Stimulated activated naive CD8-positive, alpha-beta T cell treated with anti-CD3 and anti-CD28 coated beads, Interleukin-15, Interleukin-2, amounts not matched to agents 100 U/mL and 50 U/mL, for 24 hours (primary cell): ENCODE data around the gene ESYT1.

ENCODE experiments used
- ATAC-seq: fragments of 150-1000 bp; cut with Tn5 transposase; one replicate; pipeline ENCODE4 v1.10.0; 2021
- DNase-seq: peaks from one replicate; pipeline ENCODE4 v3.0.0; 2021

The ESYT1 gene

DNA sequence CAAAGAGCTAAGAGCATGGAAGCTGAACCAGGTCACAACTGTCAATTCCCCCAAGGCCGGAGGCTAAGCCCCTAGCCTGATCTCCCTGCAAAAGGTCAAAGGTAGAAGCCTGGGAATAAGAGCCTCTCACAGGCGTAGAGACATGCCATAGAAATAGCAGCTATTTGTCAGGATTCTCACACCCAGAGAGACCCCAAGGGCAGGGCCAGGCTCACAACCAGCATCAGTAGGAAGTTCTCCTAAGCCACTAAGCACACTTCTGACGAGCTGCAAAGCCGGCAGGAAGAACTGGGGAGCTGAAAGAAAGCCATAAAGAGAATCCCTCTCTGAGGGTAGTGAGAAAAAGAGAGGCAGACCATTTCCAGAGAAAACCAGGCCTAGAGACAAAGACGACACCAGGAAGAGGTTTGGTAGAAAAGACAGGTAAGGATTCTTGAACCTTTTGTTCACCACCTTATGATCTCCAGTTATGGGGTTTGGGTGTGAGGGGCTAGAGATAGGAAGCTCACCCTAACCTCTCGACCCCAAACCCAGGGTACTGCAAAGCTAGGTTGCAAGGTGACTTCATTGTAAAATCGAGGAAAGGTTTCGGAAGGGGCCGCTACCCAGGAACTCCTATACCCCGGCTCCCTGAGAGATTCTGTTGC lies 60.2 kb downstream of the ESYT1 start:
- DNase-seq (no peak), ATAC-seq (no peak)

DNA sequence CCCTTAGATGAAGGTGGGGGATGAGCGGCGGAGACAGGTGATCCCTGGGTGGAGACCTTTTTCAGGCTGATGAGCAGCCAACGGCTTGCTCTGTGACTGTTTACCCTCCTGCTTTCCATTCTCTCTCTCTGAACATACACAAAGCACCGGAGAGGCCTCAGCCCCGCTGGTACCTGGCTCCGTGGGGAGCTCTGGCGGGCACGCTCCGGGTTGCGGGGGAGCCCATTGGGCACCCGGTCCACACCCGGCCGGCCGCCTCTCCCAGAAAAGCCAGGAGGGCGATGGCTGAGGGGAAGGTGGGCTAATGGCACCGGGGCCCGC lies 60.7 kb downstream of the ESYT1 start:
- DNase-seq: no peak
- no peak for ATAC-seq

DNA sequence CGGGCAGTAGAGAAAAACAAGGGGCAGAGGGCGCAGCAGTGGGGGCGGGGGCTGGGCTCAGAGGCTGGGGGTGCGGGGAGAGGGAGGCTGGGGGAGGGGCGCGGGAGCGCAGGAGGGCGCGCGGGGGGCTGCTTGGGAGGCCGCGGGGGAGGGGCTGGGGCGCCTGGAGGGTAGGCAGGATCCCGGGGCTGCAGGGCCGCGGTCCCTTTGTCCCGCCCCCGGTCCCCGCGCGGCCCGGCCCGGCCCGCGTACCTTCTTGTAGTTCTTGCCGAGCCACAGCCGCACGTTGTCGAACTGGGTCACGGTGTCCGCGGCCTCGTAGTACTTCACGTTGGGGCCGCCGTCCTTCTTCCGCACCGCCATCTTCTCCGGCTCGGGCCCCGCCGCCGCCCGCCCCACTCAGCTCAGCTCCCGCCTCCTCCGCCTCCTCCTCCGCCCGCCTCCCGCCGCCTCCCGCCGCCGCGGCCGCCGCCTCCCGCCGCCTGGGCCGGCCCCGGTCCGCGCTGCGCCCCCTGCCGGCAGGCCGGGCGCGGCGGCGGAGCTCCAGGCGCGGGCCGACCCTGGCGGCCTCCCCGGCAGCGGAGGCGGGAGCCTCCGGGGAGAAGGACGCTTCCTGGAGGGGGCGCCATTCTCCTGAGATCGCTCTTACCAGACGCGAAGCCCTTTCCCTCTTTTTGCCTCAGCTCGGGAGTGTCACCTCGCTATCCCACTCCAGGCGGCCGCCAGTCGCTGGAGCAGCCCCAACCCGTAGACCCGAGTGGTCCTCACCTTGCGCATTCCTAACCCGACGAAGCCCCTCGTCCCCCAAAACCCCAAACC lies 61.2 kb downstream of the ESYT1 start, which contains the start of gene SMARCC2:
TSS of gene SMARCC2 (minus strand) at position 385 of the 819 bp plus-strand sequence. CDS start at position 363, 22 bp downstream.
- ATAC-seq: peak; percentile 90
- DNase-seq: peak; percentile 92

DNA sequence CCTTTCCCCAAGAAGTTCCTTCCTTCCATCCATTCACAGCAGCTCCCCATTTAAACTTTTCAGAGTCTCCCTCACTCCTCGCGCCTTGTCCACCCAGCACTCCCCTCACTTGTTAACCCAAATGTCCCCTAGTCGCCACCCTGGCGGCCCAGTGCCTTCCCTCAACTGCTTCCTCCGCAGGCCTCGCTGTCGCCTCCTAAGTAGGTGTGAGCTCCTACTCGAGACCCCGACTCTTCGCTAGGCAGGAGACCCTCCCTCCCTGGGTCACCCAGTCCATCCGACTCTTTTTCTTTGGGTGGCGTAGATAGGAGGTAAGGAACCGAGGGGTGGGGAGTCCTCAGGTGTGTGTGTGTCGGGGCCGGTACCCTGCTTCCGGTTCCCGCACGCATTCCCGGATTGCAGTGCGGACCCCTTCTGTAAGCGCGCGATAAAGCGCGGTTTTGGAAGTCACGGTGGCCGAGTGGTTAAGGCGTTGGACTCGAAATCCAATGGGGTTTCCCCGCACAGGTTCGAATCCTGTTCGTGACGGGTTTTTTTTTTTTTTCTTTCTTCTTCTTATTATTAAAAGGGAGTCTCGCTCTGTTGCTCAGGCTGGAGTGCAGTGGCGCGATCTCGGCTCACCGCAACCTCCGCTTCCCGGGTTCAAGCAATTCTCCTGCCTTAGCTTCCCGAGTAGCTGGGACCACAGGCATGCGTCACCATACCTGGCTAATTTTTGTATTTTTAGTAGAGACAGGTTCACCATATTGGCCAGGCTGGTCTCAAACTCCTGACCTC lies 62.0 kb downstream of the ESYT1 start:
- peak; percentile 62 for ATAC-seq
- peak; percentile 90 for DNase-seq

DNA sequence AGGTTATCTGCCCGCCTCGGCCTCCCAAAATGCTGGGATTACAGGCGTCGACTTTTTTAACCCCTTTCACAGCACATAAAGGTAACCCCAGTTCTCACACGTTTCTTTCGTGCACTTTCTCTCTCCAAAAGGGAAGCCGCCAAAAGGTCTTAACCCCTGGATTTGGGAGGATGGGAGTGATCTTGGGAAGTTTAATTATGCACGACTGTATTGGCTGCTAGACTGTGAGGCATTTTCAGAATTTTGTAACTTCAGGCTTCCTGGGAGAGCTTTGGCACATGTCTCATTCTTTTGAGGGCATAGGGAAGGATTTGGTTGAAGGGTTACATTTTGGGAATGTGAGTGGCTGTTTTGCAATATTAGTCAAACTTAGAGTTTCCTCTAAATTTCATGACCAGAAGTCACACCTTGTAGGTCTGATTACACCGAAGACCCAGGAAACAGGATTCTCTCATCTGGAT lies 62.7 kb downstream of the ESYT1 start:
- ATAC-seq: no peak
- no peak for DNase-seq

DNA sequence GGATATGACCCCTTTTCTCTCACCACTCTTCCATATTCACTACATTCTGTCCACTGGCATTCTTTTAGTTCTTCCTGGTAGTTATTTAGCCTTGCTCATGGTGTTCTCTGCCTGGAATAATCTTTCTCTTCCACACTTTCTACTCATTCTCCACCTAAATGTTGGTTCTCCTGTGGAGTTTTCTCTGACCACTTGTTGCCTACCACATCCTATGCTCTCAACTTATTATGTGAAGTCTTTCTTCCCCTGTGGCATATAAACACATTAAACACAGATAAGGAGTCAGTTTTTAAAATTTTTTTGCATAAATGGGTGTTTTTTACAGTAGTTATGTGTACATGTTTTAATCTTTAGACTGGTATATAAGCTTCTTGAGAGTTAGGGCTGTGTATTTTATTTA lies 64.5 kb downstream of the ESYT1 start:
- DNase-seq: no peak
- no peak for ATAC-seq

DNA sequence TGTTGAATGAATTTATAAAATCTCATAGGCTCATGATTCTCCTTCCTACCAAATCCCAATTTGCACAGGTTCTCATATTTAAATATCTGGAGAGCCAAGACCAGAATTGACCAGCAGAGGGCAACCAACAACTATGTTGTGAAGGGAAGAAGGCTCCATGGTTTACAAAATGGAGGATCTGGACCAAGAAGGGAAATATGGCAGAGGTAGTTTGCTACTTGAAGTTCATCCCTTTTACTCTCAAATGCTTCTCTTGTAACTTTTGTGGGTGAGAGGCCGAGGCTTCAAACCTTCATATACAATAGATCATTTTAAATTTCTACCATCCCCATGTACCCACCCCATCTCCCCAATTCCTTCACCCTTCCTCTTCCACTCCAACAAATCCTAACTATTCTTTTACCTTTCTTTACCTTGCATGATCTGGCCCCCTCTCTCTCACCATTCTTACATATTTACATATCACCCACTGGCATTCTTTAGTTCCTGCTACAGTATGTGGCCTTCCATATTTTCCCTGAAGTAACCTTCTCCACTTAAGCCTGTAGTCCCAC lies 65.0 kb downstream of the ESYT1 start:
- ATAC-seq: no peak
- peak; percentile 83 for DNase-seq
